Loucy (cell line): Measurements from ENCODE around the gene RBP4.

Experiments
- CTCF ChIP-seq: fragments of 200-600 bp; sonication (generic); conservative IDR thresholded peaks from 2 replicates; pipeline ENCODE4 v1.5.1; 2014; ENCODE audit warnings: mild to moderate bottlenecking, antibody characterized with exemption, low read length
- EZH2phosphoT487 ChIP-seq: fragments of 200-600 bp; IDR thresholded peaks from 2 replicates; pipeline ENCODE4 v1.6.1; 2018; ENCODE audit warnings: antibody characterized with exemption, mild to moderate bottlenecking, moderate library complexity, borderline replicate concordance

- TF ChIP-seq CTCF (no peak), EZH2phosphoT487 (no peak)
Measured at GRCh38 chr10:93579089-93579488, 21.9 kb downstream of the RBP4 start.
